CD14-positive monocyte (primary cell): ENCODE measurements around the gene C5. TPM values are rescaled to one million over a fixed set of nuclear protein-coding genes. Genes with fewer than 3 reads are reported as not detected.

Experiments
- DNase-seq, 3 donors: peaks; one replicate each; pipeline ENCODE4 v3.0.0-alpha.2; 2011 to 2022
- H2AFZ ChIP-seq: 2 replicates; pipeline ENCODE4 v1.6.0; 2012; ENCODE audit warnings: mild to moderate bottlenecking, low read depth, low read length, inconsistent platforms; ENCODE audit not compliant: insufficient read depth, poor library complexity, severe bottlenecking
- H3K27ac ChIP-seq, 2 donors: 1 replicate in 1 of 2; 2 replicates in 1 of 2; pipeline ENCODE4 v1.5.1; 2012 to 2013; ENCODE audit warnings: low read length in 2 of 2, control low read depth in 1 of 2, inconsistent platforms in 1 of 2, low read depth in 1 of 2, mild to moderate bottlenecking in 1 of 2
- H3K27me3 ChIP-seq, 2 donors: one replicate each; pipeline versions ENCODE4 v1.6.0 to v1.6.1; 2011 to 2013; ENCODE audit warnings: low read length in 2 of 2; ENCODE audit not compliant: control insufficient read depth in 2 of 2, insufficient read depth in 2 of 2
- H3K36me3 ChIP-seq, 2 donors: replicated peaks in 1 of 2; 1 replicate in 1 of 2; 2 replicates in 1 of 2; pipeline versions ENCODE4 v1.5.1 to v1.6.1; 2012 to 2013; ENCODE audit warnings: low read length in 2 of 2, control low read depth in 1 of 2, inconsistent platforms in 1 of 2, mild to moderate bottlenecking in 1 of 2; ENCODE audit not compliant: insufficient read depth in 2 of 2, control insufficient read depth in 1 of 2
- H3K4me1 ChIP-seq, 2 donors: 1 replicate in 1 of 2; 2 replicates in 1 of 2; pipeline versions ENCODE4 v1.5.1 to v1.6.1; 2012 to 2013; ENCODE audit warnings: low read length in 2 of 2, control low read depth in 1 of 2, inconsistent platforms in 1 of 2, mild to moderate bottlenecking in 1 of 2, moderate library complexity in 1 of 2; ENCODE audit not compliant: insufficient read depth in 2 of 2, control insufficient read depth in 1 of 2
- H3K4me2 ChIP-seq: replicated peaks from 2 replicates; pipeline ENCODE3; 2012; ENCODE audit warnings: low read length, moderate library complexity, mild to moderate bottlenecking; ENCODE audit not compliant: poor library complexity, severe bottlenecking; ENCODE audit errors: extremely low read depth
- H3K4me3 ChIP-seq, 3 experiments: fragments of 200-600 bp in 1 of 3; sonication (generic) in 1 of 3; replicated peaks in 1 of 3; 1 replicate in 2 of 3; 2 replicates in 1 of 3; pipeline ENCODE4 v1.5.1; 2011 to 2013; ENCODE audit warnings: low read length in 3 of 3, mild to moderate bottlenecking in 3 of 3, control low read depth in 2 of 3, low read depth in 2 of 3, inconsistent platforms in 1 of 3, moderate library complexity in 1 of 3
- H3K79me2 ChIP-seq: 2 replicates; pipeline ENCODE4 v1.6.0; 2012; ENCODE audit warnings: mild to moderate bottlenecking, control low read depth, inconsistent platforms, low read length, moderate library complexity; ENCODE audit not compliant: insufficient read depth
- H3K9ac ChIP-seq: 2 replicates; pipeline ENCODE4 v1.6.0; 2017; ENCODE audit warnings: low read length, mild to moderate bottlenecking; ENCODE audit not compliant: insufficient read depth, poor library complexity, severe bottlenecking
- H3K9me3 ChIP-seq, 2 donors: replicated peaks in 1 of 2; 1 replicate in 1 of 2; 2 replicates in 1 of 2; pipeline versions ENCODE4 v1.5.1 to v1.6.1; 2012 to 2013; ENCODE audit warnings: low read length in 2 of 2, control low read depth in 1 of 2; ENCODE audit not compliant: control insufficient read depth in 1 of 2, insufficient read depth in 1 of 2
- H4K20me1 ChIP-seq: 2 replicates; pipeline ENCODE4 v1.6.0; 2012; ENCODE audit warnings: mild to moderate bottlenecking, low read length, control low read depth, moderate library complexity; ENCODE audit not compliant: insufficient read depth
- H3K27ac Mint-ChIP-seq, 7 donors: one replicate each; pipeline ENCODE4 v1.8.0; 2020; ENCODE audit warnings: mild to moderate bottlenecking in 7 of 7, mixed read lengths in 7 of 7, moderate library complexity in 6 of 7, inconsistent platforms in 2 of 7
- H3K27me3 Mint-ChIP-seq, 3 donors: one replicate each; pipeline ENCODE4 v1.8.0; 2021 to 2022; ENCODE audit warnings: low read depth in 3 of 3, mild to moderate bottlenecking in 3 of 3, mixed read lengths in 3 of 3, moderate library complexity in 3 of 3, inconsistent platforms in 1 of 3
- H3K36me3 Mint-ChIP-seq, 2 donors: one replicate each; pipeline ENCODE4 v1.8.0; 2020; ENCODE audit warnings: mixed read lengths in 2 of 2, inconsistent platforms in 1 of 2, mild to moderate bottlenecking in 1 of 2
- H3K4me1 Mint-ChIP-seq: one replicate; pipeline ENCODE4 v1.8.0; 2020; ENCODE audit warnings: mild to moderate bottlenecking, mixed read lengths
- H3K4me3 Mint-ChIP-seq, 2 donors: one replicate each; pipeline ENCODE4 v1.8.0; 2020; ENCODE audit warnings: mild to moderate bottlenecking in 2 of 2, mixed read lengths in 2 of 2, moderate library complexity in 1 of 2
- H3K9me3 Mint-ChIP-seq, 7 donors: one replicate each; pipeline ENCODE4 v1.8.0; 2020 to 2022; ENCODE audit warnings: mixed read lengths in 7 of 7, mild to moderate bottlenecking in 6 of 7, moderate library complexity in 6 of 7, inconsistent platforms in 2 of 7
- CTCF ChIP-seq: fragments of 200-600 bp; IDR thresholded peaks from one replicate; pipeline ENCODE4 v1.8.0; 2022; ENCODE audit warnings: antibody characterized with exemption, mild to moderate bottlenecking
- WGBS: methylation state at CpG from one replicate; pipeline ENCODE4 v1.1.5; 2013; ENCODE audit warnings: missing lambda C conversion rate; ENCODE audit not compliant: insufficient coverage; 5-methylcytosine and 5-hydroxymethylcytosine counted together
- intact Hi-C, 2 donors: fragments of 100-400 bp; cut with micrococcal nuclease; formaldehyde crosslinking; loops; one replicate each; pipeline versions ENCODE4 v1.15.0 to v1.15.1; 2023
- polyA plus RNA-seq, 3 donors: library from polyadenylated mRNA; depleted of rRNA in 1 of 3; unstranded in 2 of 3; stranded (reverse) in 1 of 3; fragments of 300-500 nt in 2 of 3; fragments of >200 nt in 1 of 3; fragmentation: Illumina TruSeq in 2 of 3; gene quantifications; 1 replicate in 2 of 3; 2 replicates in 1 of 3; pipeline ENCODE4 v1.2.3, GENCODE V29; 2012 to 2021

C5 gene
- polyA plus RNA-seq, 3 donors, result 0.66 to 3.5 (median 1.2) TPM

- no peak overlapping the region for H3K4me2 ChIP-seq
Observed at GRCh38 chr9:120989065-120989464, 61.0 kb downstream of the C5 start.

GRCh38 chr9:120985819-120986222, 64.3 kb downstream of the C5 start:
- TF ChIP-seq CTCF, result peak; percentile 30
- 23% methylated on average over 2 of the region's 2 CpGs for WGBS
- DNase-seq, result peak; percentile 2 to 16 (median 8)
- no peak overlapping the region for H3K4me2 ChIP-seq
- H3K36me3 ChIP-seq, result peaks cover 0 to 11% of the 10 kb centered on the region in 2 donors
- H3K27me3 Mint-ChIP-seq, result no peaks in the 10 kb centered on the region
- H3K27ac Mint-ChIP-seq, result no peak overlapping the region
- H3K36me3 Mint-ChIP-seq, result peaks cover 2 to 11% of the 10 kb centered on the region in 2 donors
- H3K79me2 ChIP-seq, result no peaks in the 10 kb centered on the region
- H3K4me3 ChIP-seq, result no peak overlapping the region
- H3K4me1 ChIP-seq, result no peaks in the 10 kb centered on the region
- no peaks in the 10 kb centered on the region for H3K9me3 ChIP-seq
- H2AFZ ChIP-seq, result peak overlapping the region; percentile 54
- H3K9ac ChIP-seq, result no peak overlapping the region
- H3K4me1 Mint-ChIP-seq, result peaks cover 4% of the 10 kb centered on the region
- no peak overlapping the region for H3K27ac ChIP-seq
- H4K20me1 ChIP-seq, result no peaks in the 10 kb centered on the region
- no peak overlapping the region for H3K4me3 Mint-ChIP-seq
- H3K9me3 Mint-ChIP-seq, result no peaks in the 10 kb centered on the region
- H3K27me3 ChIP-seq, result no peaks in the 10 kb centered on the region
- intact Hi-C loops, result no loop called here

More at GRCh38 chr9:120989065-120989464, 61.0 kb downstream of the C5 start:
- WGBS, result 100% methylated on average over 1 of the region's 4 CpGs
- peaks cover 2% of the 10 kb centered on the region for H3K4me1 Mint-ChIP-seq
- no peak overlapping the region for H2AFZ ChIP-seq
- no peak overlapping the region for H3K4me3 ChIP-seq
- no peak overlapping the region for H3K27ac Mint-ChIP-seq
- no peaks in the 10 kb centered on the region for H3K27me3 ChIP-seq
- no peaks in the 10 kb centered on the region for H3K9me3 ChIP-seq
- peaks cover 9 to 14% of the 10 kb centered on the region in 2 donors for H3K36me3 Mint-ChIP-seq
- peaks cover 0 to 11% of the 10 kb centered on the region in 2 donors for H3K36me3 ChIP-seq
- H3K9ac ChIP-seq, result no peak overlapping the region
- H3K79me2 ChIP-seq, result no peaks in the 10 kb centered on the region
- no peaks in the 10 kb centered on the region for H3K4me1 ChIP-seq
- DNase-seq, result no peak
- no peak overlapping the region for H3K4me3 Mint-ChIP-seq
- intact Hi-C loops, result no loop called here
- peaks cover 0 to 2% (median 0%) of the 10 kb centered on the region in 7 donors for H3K9me3 Mint-ChIP-seq
- H3K27me3 Mint-ChIP-seq, result no peaks in the 10 kb centered on the region
- no peaks in the 10 kb centered on the region for H4K20me1 ChIP-seq
- H3K27ac ChIP-seq, result no peak overlapping the region
- no peak for TF ChIP-seq CTCF
